ENCODE measurements around the gene KRT73. TPM values are rescaled to one million over a fixed set of nuclear protein-coding genes. Genes with fewer than 3 reads are reported as not detected.
A peak's percentile ranks its signal among the peaks of the same experiment; 100 is the strongest.

Gene KRT73
- total and polyA plus RNA-seq, 2 of the 8 experiments (the other 6 are each of a cell fraction or from before 2014, with no cell fraction given): not detected

DNA sequence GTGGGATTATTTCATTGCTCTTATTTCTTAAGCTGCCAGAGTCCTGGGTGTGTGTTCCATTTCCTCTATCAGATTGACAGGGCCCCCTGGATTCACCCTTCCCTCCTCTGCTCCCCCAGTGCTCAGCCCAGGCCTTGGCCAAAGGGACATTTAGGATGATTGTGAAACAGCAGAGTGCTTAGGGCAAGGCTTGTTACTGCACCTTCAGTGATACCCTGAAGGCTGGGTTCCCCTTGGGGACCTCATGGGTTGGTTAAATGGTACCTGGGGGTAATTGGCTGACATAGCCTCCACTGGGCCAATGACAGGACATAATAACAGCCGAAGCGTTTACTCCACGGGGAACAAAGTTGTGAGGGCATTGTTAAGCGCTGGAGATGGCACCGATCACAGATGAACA, 15.8 kb downstream of the KRT73 start:
- Histone ChIP-seq H2BK5ac (ENCODE audit: low read depth, low read length) (no peak overlapping the region), H3K14ac (ENCODE audit: insufficient read length) (no peak overlapping the region), H2BK20ac (ENCODE audit: low read length) (no peak overlapping the region), H4K91ac (replicated peaks; ENCODE audit: insufficient read length, low read length) (no peak overlapping the region), H2AFZ (ENCODE audit: low read length) (no peak overlapping the region), H3K27ac (ENCODE audit: low read depth, low read length) (no peak overlapping the region), H3K4me3 (ENCODE audit: extremely low read depth in 1 of 4, insufficient read depth in 2 of 4, low read depth in 3 of 4, low read length in 4 of 4) (no peak overlapping the region), H4K5ac (ENCODE audit: insufficient read length, low read depth, low read length) (no peak overlapping the region), H3K18ac (ENCODE audit: extremely low read depth, low read length) (no peak overlapping the region), H2BK120ac (replicated peaks; ENCODE audit: low read depth, low read length) (no peak overlapping the region), H3K9me3 (ENCODE audit: insufficient read depth in 2 of 2, low read depth in 1 of 2, low read length in 1 of 2) (no peaks in the 10 kb centered on the region; a peak in 2 of 4 replicates), H2BK12ac (ENCODE audit: low read depth, low read length) (no peak overlapping the region), H4K20me1 (replicated peaks in 1 of 2; ENCODE audit: control insufficient read depth in 1 of 2, insufficient read depth in 2 of 2, low read length in 2 of 2) (no peaks in the 10 kb centered on the region), H3K23me2 (ENCODE audit: low read depth, low read length) (no peaks in the 10 kb centered on the region; the same call in 1 of the 2 replicates), H3K36me3 (ENCODE audit: control insufficient read depth in 2 of 4, insufficient read depth in 4 of 4, low read length in 3 of 4) (no peaks in the 10 kb centered on the region), H3K79me2 (ENCODE audit: control insufficient read depth in 1 of 2, insufficient read depth in 2 of 2, low read length in 2 of 2) (no peaks in the 10 kb centered on the region), H3K27me3 (replicated peaks in 1 of 4; ENCODE audit: control insufficient read depth in 3 of 4, extremely low read depth in 1 of 4, insufficient read depth in 3 of 4, low read length in 3 of 4) (peaks cover 0 to 6% (median under 1%) of the 10 kb centered on the region in 4 experiments; a peak in 5 of 7 replicates), H3K56ac (replicated peaks; ENCODE audit: insufficient read length, low read depth, low read length) (no peak overlapping the region), H4K8ac (ENCODE audit: extremely low read depth, insufficient read depth, low read length) (no peak overlapping the region), H2BK15ac (ENCODE audit: low read length) (no peak overlapping the region), H3K9ac (replicated peaks in 1 of 4; ENCODE audit: extremely low read depth in 1 of 4, low read depth in 3 of 4, low read length in 3 of 4) (no peak overlapping the region), H3K79me1 (ENCODE audit: low read depth, low read length) (no peaks in the 10 kb centered on the region), H3K23ac (ENCODE audit: insufficient read length) (no peak overlapping the region), H3K4me1 (replicated peaks in 1 of 4; ENCODE audit: control insufficient read depth in 3 of 4, insufficient read depth in 4 of 4, low read length in 3 of 4) (no peaks in the 10 kb centered on the region), H3K4me2 (ENCODE audit: insufficient read depth in 1 of 2, low read depth in 2 of 2, low read length in 2 of 2) (no peak overlapping the region), H3K4ac (replicated peaks; ENCODE audit: insufficient read length, low read depth, low read length) (no peak overlapping the region), H2AK5ac (ENCODE audit: low read depth, low read length) (no peak overlapping the region)
- WGBS, 2 experiments (ENCODE audit: extremely low coverage in 1 of 2, insufficient coverage in 1 of 2, insufficient read length in 1 of 2, insufficient replicate concordance in 2 of 2, low coverage in 1 of 2, low lambda C conversion rate in 2 of 2, missing lambda C conversion rate in 1 of 2): 89% methylated on average over 5 of the region's 5 CpGs; no CpG with 5 or more reads in 1 of the 2 experiments
- ChIA-PET POLR2A (ENCODE audit: partially characterized antibody) (no interaction called here), CTCF (ENCODE audit: partially characterized antibody) (interaction anchor here (0.9 to 1.7 kb wide), 2 partner anchors 8 to 15 kb away, joined by 3 to 4 read pairs; no protein-coding TSS in a partner anchor)
- no peak for TF ChIP-seq RFX5 (IDR thresholded peaks at IDR 0.05; ENCODE audit: borderline replicate concordance, low read depth, low read length)
- no peak for TF ChIP-seq SIX5 (IDR thresholded peaks at IDR 0.05; ENCODE audit: low read depth, low read length)
- TF ChIP-seq HDAC6 (IDR thresholded peaks at IDR 0.05; ENCODE audit: low read depth, low read length): no peak
- no peak for TF ChIP-seq TEAD4 (IDR thresholded peaks at IDR 0.05; ENCODE audit: low read depth, low read length)
- no peak for TF ChIP-seq SIN3A (conservative IDR thresholded peaks at IDR 0.05 in 1 of 2, IDR thresholded peaks at IDR 0.05 in 1 of 2; ENCODE audit: low read depth in 1 of 2, low read length in 2 of 2)
- no peak for TF ChIP-seq CEBPB (IDR thresholded peaks at IDR 0.05; ENCODE audit: low read depth, low read length)
- no peak for FAIRE-seq
- DNase-seq (ENCODE audit: low read depth in 1 of 2, low spot score in 2 of 2): peak in 1 of 2 experiments; percentile 16

All from H1 (cell line).